ENCODE results near the gene PRSS36.
"Not testable (repeated sequence)": the region's sequence is repeated elsewhere in the genome, so short reads cannot be mapped to it uniquely, and the experiment has no call there.

Gene PRSS36

DNA sequence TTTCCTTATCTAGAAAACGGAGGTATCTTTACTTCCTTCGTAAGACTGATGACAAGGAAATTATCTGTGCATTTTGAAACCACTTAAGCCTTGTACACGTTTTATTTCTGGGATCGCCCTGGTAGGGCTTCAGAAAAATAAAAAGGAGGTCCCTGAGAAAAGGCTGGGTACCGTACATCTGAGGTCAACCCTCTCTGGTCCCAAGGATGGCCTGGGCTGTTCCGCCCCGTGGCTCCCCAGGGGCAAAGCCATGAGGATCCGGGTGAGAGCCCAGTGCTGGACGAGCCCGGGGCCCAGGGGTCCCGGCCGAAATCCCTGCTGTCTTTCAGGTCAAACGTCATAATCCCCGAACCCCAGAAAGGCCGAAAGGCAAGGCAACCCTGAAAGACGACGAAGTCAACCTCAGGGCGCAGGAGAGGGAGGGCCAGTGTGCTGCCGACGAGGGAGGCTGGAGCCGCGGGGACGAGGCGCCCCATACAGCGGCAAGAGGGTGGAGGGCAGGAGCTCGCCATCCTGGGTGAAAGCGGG, 29.4 kb upstream of the PRSS36 start:
- ChIA-PET POLR2A (interaction anchor here (0.6 to 2.6 kb wide), 35 partner anchors 8 to 534 kb away, joined by 3 to 44 read pairs (median 4); partner anchors contain the start of genes KAT8, PRSS36, PRSS8 and PYCARD), CTCF (interaction anchor here (1.3 kb wide), 2 partner anchors 37 to 195 kb away, joined by 4 to 6 read pairs; no protein-coding TSS in a partner anchor)
- TF ChIP-seq TARDBP (IDR thresholded peaks at IDR 0.05) (no peak), LEF1 (IDR thresholded peaks at IDR 0.05; ENCODE audit: borderline replicate concordance) (no peak), HDGF (IDR thresholded peaks at IDR 0.05; ENCODE audit: borderline replicate concordance) (no peak), FOXM1 (IDR thresholded peaks at IDR 0.05; ENCODE audit: borderline replicate concordance) (no peak), FOXK2 (IDR thresholded peaks at IDR 0.05) (no peak), PKNOX1 (IDR thresholded peaks at IDR 0.05) (no peak), L3MBTL2 (conservative IDR thresholded peaks at IDR 0.05) (no peak), CTBP1 (IDR thresholded peaks at IDR 0.05; ENCODE audit: borderline replicate concordance) (no peak), NFRKB (IDR thresholded peaks at IDR 0.05) (no peak), SUZ12 (IDR thresholded peaks at IDR 0.05) (no peak), FOXA1 (IDR thresholded peaks at IDR 0.05) (no peak), ARNT (IDR thresholded peaks at IDR 0.05) (no peak), ELF4 (IDR thresholded peaks at IDR 0.05) (no peak), ZNF384 (IDR thresholded peaks at IDR 0.05) (no peak), BHLHE40 (IDR thresholded peaks at IDR 0.05; ENCODE audit: borderline replicate concordance) (no peak), SP1 (IDR thresholded peaks at IDR 0.05) (no peak)
- DNase-seq (ENCODE audit: extremely low spot score), result no peak

DNA sequence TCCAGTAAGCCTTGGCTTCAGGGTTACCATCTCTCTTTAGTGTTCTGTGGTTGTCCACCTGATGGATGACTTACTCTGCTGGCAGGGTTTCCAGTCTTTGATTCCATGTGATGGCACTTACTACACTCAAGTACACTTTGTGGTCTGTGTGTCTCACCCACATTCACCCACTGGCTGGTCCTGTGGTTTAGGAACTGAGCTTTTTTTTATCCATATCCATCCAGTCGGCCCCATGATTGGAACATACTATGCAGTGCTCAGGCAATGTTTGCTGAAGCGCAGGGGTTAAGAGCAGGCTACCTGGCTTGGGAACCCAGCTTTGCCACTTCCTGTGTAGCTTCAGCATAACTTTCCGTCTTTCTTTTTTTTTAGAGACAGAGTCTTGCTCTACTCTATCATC, 27.3 kb upstream of the PRSS36 start:
- no peak for TF ChIP-seq ZNF384 (IDR thresholded peaks at IDR 0.05)
- no peak for TF ChIP-seq CTBP1 (IDR thresholded peaks at IDR 0.05; ENCODE audit: borderline replicate concordance)
- no peak for TF ChIP-seq SP1 (IDR thresholded peaks at IDR 0.05)
- no peak for TF ChIP-seq BHLHE40 (IDR thresholded peaks at IDR 0.05; ENCODE audit: borderline replicate concordance)
- TF ChIP-seq PKNOX1 (IDR thresholded peaks at IDR 0.05), result no peak
- TF ChIP-seq LEF1 (IDR thresholded peaks at IDR 0.05; ENCODE audit: borderline replicate concordance), result no peak
- no peak for TF ChIP-seq FOXM1 (IDR thresholded peaks at IDR 0.05; ENCODE audit: borderline replicate concordance)
- no peak for TF ChIP-seq FOXK2 (IDR thresholded peaks at IDR 0.05)
- no peak for TF ChIP-seq NFRKB (IDR thresholded peaks at IDR 0.05)
- TF ChIP-seq ELF4 (IDR thresholded peaks at IDR 0.05), result no peak
- no peak for TF ChIP-seq SUZ12 (IDR thresholded peaks at IDR 0.05)
- no peak for TF ChIP-seq HDGF (IDR thresholded peaks at IDR 0.05; ENCODE audit: borderline replicate concordance)
- TF ChIP-seq L3MBTL2 (conservative IDR thresholded peaks at IDR 0.05), result no peak
- TF ChIP-seq TARDBP (IDR thresholded peaks at IDR 0.05), result no peak
- no peak for TF ChIP-seq FOXA1 (IDR thresholded peaks at IDR 0.05)
- no peak for TF ChIP-seq ARNT (IDR thresholded peaks at IDR 0.05)
- ChIA-PET CTCF (no interaction called here), POLR2A (interaction anchor here (1.4 kb wide), 1 partner anchor 60 kb away, joined by 4 read pairs; the partner anchor contains the start of gene KAT8)
- no peak for DNase-seq (ENCODE audit: extremely low spot score)

- CTCF ChIA-PET; DNase-seq (ENCODE audit: extremely low spot score); POLR2A ChIA-PET: not testable (repeated sequence)
Measured at GRCh38 chr16:31170048-31170447, 20.2 kb upstream of the PRSS36 start.

DNA sequence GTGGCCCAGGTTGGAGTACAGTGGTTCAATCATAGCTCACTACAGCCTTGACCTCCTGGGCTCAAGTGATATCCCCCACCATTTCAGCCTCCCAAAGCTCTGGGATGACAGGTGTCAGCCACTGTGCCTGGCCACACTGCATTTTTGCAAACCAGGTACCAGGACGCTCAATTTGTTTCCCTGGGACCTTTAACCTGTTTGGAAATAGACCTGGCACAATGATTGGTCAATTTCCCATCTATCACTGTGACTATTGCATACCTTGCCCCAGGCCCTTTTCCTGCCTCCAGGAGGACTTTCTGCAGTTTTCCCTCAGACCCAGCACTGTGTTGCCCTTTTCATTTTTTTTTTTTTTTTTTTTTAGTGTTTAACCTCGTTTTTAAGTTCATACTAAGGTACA, 19.0 kb upstream of the PRSS36 start:
- TF ChIP-seq ZNF384 (IDR thresholded peaks at IDR 0.05) (0 out of 2 replicates have a peak, but pooled peaks have one; percentile 27), PKNOX1 (IDR thresholded peaks at IDR 0.05) (peak; percentile 36; the same call in 1 of the 2 replicates), ELF4 (IDR thresholded peaks at IDR 0.05) (no peak)
- POLR2A ChIA-PET, result interaction anchor here (2.1 kb wide), 1 partner anchor 11 kb away, joined by 10 read pairs; the partner anchor contains the start of gene FUS
- CTCF ChIA-PET, result no interaction called here
- DNase-seq (ENCODE audit: extremely low spot score), result no peak

GRCh38 chr16:31167315-31167714, 17.4 kb upstream of the PRSS36 start:
- TF ChIP-seq TARDBP (IDR thresholded peaks at IDR 0.05) (no peak), PKNOX1 (IDR thresholded peaks at IDR 0.05) (no peak), FOXK2 (IDR thresholded peaks at IDR 0.05) (no peak), FOXA1 (IDR thresholded peaks at IDR 0.05) (no peak), NFRKB (IDR thresholded peaks at IDR 0.05) (no peak), SP1 (IDR thresholded peaks at IDR 0.05) (no peak), LEF1 (IDR thresholded peaks at IDR 0.05; ENCODE audit: borderline replicate concordance) (no peak), ARNT (IDR thresholded peaks at IDR 0.05) (no peak), FOXM1 (IDR thresholded peaks at IDR 0.05; ENCODE audit: borderline replicate concordance) (no peak), CTBP1 (IDR thresholded peaks at IDR 0.05; ENCODE audit: borderline replicate concordance) (no peak), ELF4 (IDR thresholded peaks at IDR 0.05) (no peak), BHLHE40 (IDR thresholded peaks at IDR 0.05; ENCODE audit: borderline replicate concordance) (no peak), ZNF384 (IDR thresholded peaks at IDR 0.05) (no peak)
- no peak for DNase-seq (ENCODE audit: extremely low spot score)
- ChIA-PET CTCF (no interaction called here), POLR2A (interaction anchor here (2.1 kb wide), 1 partner anchor 13 kb away, joined by 10 read pairs; the partner anchor contains the start of gene FUS)

DNA sequence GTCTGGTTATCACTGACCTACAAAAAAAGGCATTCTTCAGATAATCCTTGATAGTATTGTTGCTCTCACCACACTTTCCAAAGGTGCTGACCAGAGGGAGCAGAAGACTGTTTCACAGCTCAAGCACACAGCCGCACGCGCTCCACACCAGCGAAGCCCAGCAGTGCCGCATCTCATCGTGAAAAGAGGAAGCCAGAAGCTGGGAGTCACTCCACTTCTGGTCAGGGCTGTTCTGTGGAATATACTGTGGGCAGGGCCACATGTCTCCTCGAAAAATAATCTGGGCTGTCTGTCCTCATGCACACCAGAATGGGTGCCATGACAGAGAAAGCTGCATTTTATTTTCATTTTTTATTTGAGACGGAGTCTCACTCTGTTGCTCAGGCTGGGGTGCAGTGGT, 7.3 kb upstream of the PRSS36 start:
- ChIA-PET POLR2A (interaction anchor here (0.9 to 2.4 kb wide), 4 partner anchors 9 to 39 kb away, joined by 4 to 20 read pairs (median 10); partner anchors contain the start of genes FUS and KAT8), CTCF (interaction anchor here (0.9 to 2.9 kb wide), 2 partner anchors 15 to 84 kb away, joined by 5 to 10 read pairs; partner anchors contain the start of gene ZNF668)
- TF ChIP-seq SP1 (IDR thresholded peaks at IDR 0.05) (no peak), PKNOX1 (IDR thresholded peaks at IDR 0.05) (no peak), SUZ12 (IDR thresholded peaks at IDR 0.05) (no peak)
- DNase-seq (ENCODE audit: extremely low spot score), result no peak

DNA sequence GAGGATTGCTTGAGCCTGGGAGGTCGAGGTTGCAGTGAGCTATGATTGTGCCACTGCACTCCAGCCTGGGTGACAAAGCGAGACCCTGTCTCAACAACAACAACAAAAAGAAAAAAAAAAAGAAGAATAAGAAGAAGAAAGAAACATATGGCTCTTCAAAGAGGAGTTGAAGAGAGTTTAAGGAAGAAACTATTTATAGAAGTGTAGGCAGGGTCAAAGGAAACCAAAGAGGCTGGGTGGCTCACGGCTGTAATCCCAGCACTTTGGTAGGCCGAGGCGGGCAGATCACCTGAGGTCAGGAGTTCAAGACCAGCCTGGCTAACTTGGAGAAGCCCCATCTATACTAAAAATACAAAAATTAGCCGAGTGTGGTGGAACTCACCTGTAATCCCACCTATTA, 1.1 kb upstream of the PRSS36 start:
- POLR2A ChIA-PET, result interaction anchor here (1.4 kb wide), 1 partner anchor 29 kb away, joined by 6 read pairs; the partner anchor contains the start of gene FUS
- CTCF ChIA-PET; DNase-seq (ENCODE audit: extremely low spot score): not testable (repeated sequence)
